Amniotic epithelial cell (primary cell): Measurements from ENCODE around the gene SLC35B4.
A peak's percentile ranks its signal among the peaks of the same experiment; 100 is the strongest.

Source experiments
- DNase-seq: peaks from one replicate; pipeline ENCODE4 v3.0.0-alpha.2; 2010; ENCODE audit warnings: low read depth

Gene SLC35B4

GRCh38 chr7:134316539-134317344, at the start of gene SLC35B4:
Gene SLC35B4 (minus strand): TSS chr7:134316930. CDS start chr7:134316751, 179 bp downstream.
- DNase-seq = peak; percentile 97

- peak; percentile 46 for DNase-seq
Measured at GRCh38 chr7:134366481-134366880, 49.8 kb upstream of the SLC35B4 start.

- peak; percentile 82 for DNase-seq
Measured at GRCh38 chr7:134365341-134366054, 48.8 kb upstream of the SLC35B4 start.

GRCh38 chr7:134364619-134365037, 47.9 kb upstream of the SLC35B4 start:
- peak; percentile 70 for DNase-seq

- peak; percentile 64 for DNase-seq
Measured at GRCh38 chr7:134362587-134363483, 46.1 kb upstream of the SLC35B4 start.

GRCh38 chr7:134359787-134360432, 43.2 kb upstream of the SLC35B4 start:
- no peak for DNase-seq

- no peak for DNase-seq
Measured at GRCh38 chr7:134357486-134357885, 40.8 kb upstream of the SLC35B4 start.

GRCh38 chr7:134356421-134356936, 39.7 kb upstream of the SLC35B4 start:
- DNase-seq = no peak

GRCh38 chr7:134355927-134356326, 39.2 kb upstream of the SLC35B4 start:
- peak; percentile 23 for DNase-seq

GRCh38 chr7:134355004-134355525, 38.3 kb upstream of the SLC35B4 start:
- DNase-seq = no peak

GRCh38 chr7:134353411-134353810, 36.7 kb upstream of the SLC35B4 start:
- no peak for DNase-seq

GRCh38 chr7:134351424-134351823, 34.7 kb upstream of the SLC35B4 start:
- DNase-seq = no peak

GRCh38 chr7:134350709-134351108, 34.0 kb upstream of the SLC35B4 start:
- DNase-seq = no peak

- no peak for DNase-seq
Measured at GRCh38 chr7:134347567-134347966, 30.8 kb upstream of the SLC35B4 start.

GRCh38 chr7:134343796-134344195, 27.1 kb upstream of the SLC35B4 start:
- DNase-seq = no peak

GRCh38 chr7:134343136-134343535, 26.4 kb upstream of the SLC35B4 start:
- DNase-seq = no peak

- DNase-seq = no peak
Measured at GRCh38 chr7:134339475-134339874, 22.7 kb upstream of the SLC35B4 start.

GRCh38 chr7:134337980-134338379, 21.2 kb upstream of the SLC35B4 start:
- no peak for DNase-seq

GRCh38 chr7:134334408-134334807, 17.7 kb upstream of the SLC35B4 start:
- no peak for DNase-seq

- no peak for DNase-seq
Measured at GRCh38 chr7:134333943-134334342, 17.2 kb upstream of the SLC35B4 start.

GRCh38 chr7:134332892-134333291, 16.2 kb upstream of the SLC35B4 start:
- no peak for DNase-seq
